K562 (cell line): ENCODE results near the gene NOLC1. TPM values are rescaled to one million over a fixed set of nuclear protein-coding genes. Genes with fewer than 3 reads are reported as not detected.

Source experiments
- ASH1L ChIP-seq: fragments of 450-650 bp; IDR thresholded peaks from 2 replicates; pipeline ENCODE4 v1.6.1; 2018; ENCODE audit warnings: borderline replicate concordance, mild to moderate bottlenecking, low read depth; ENCODE audit not compliant: partially characterized antibody
- BRD9 ChIP-seq: fragments of 450-650 bp; IDR thresholded peaks from 2 replicates; pipeline ENCODE4 v1.6.1; 2018; ENCODE audit warnings: low read depth; ENCODE audit not compliant: partially characterized antibody
- CBFB ChIP-seq: sonication (generic); formaldehyde crosslinking; IDR thresholded peaks from 2 replicates; pipeline ENCODE4 v1.4.0; 2020; ENCODE audit warnings: mild to moderate bottlenecking, missing genetic modification reagents
- CC2D1A ChIP-seq: fragments of 450-650 bp; IDR thresholded peaks from 2 replicates; pipeline ENCODE4 v1.6.1; 2017; ENCODE audit warnings: mild to moderate bottlenecking
- ELF4 ChIP-seq: fragments of 450-650 bp; formaldehyde crosslinking; IDR thresholded peaks from 2 replicates; pipeline ENCODE4 v1.4.0; 2022; ENCODE audit warnings: missing genetic modification characterization
- KAT2B ChIP-seq: IDR thresholded peaks from one replicate; pipeline ENCODE4 v1.6.1; 2012; ENCODE audit warnings: low read depth, mild to moderate bottlenecking, control low read depth, inconsistent platforms, low read length, moderate library complexity
- KLF10 ChIP-seq: fragments of 250-450 bp; sonication (Bioruptor Pico); IDR thresholded peaks from 2 replicates; pipeline ENCODE4 v1.6.1; 2021; ENCODE audit warnings: matching md5 sums
- MTA3 ChIP-seq: fragments of 450-650 bp; formaldehyde crosslinking; IDR thresholded peaks from 2 replicates; pipeline ENCODE4 v1.6.1; 2017; ENCODE audit warnings: mild to moderate bottlenecking, borderline replicate concordance
- NRF1 ChIP-seq, 2 experiments: fragments of 450-650 bp; IDR thresholded peaks in 1 of 2; conservative IDR thresholded peaks in 1 of 2; 2 replicates each; pipeline ENCODE4 v1.6.1; 2014; ENCODE audit warnings: mild to moderate bottlenecking in 2 of 2
- POLR2AphosphoS2 ChIP-seq: IDR thresholded peaks from 2 replicates; pipeline ENCODE4 v1.6.1; 2012; ENCODE audit warnings: low read length, improper control_type of control experiment
- SETDB1 ChIP-seq: IDR thresholded peaks from one replicate; pipeline ENCODE4 v1.6.1; 2012; ENCODE audit warnings: low read length, control low read depth, inconsistent platforms
- SLC30A9 ChIP-seq: fragments of 250-450 bp; sonication (Bioruptor Pico); IDR thresholded peaks from 2 replicates; pipeline ENCODE4 v1.8.0; 2022; ENCODE audit warnings: mild to moderate bottlenecking, moderate library complexity
- SMC3 ChIP-seq: conservative IDR thresholded peaks from 2 replicates; pipeline ENCODE4 v1.6.1; 2011; ENCODE audit warnings: low read depth, low read length, improper control_type of control experiment; ENCODE audit not compliant: insufficient read depth
- SP1 ChIP-seq: sonication (generic); formaldehyde crosslinking; IDR thresholded peaks from 2 replicates; pipeline ENCODE4 v1.8.1; 2022; ENCODE audit warnings: mild to moderate bottlenecking, missing genetic modification reagents
- SRF ChIP-seq, 2 experiments: fragments of 250-450, 450-650 bp in 1 of 2; sonication (Bioruptor Pico) in 1 of 2; sonication (generic) in 1 of 2; formaldehyde crosslinking; IDR thresholded peaks; 2 replicates each; pipeline versions ENCODE4 v1.5.0 to v1.5.1; 2020 to 2022; ENCODE audit warnings: mild to moderate bottlenecking in 1 of 2, missing genetic modification reagents in 1 of 2
- ZMIZ1 ChIP-seq, 2 experiments: fragments of 150-350 bp in 1 of 2; IDR thresholded peaks; 2 replicates each; pipeline ENCODE4 v1.6.1; 2012 to 2016; ENCODE audit warnings: low read depth in 2 of 2, low read length in 2 of 2, mild to moderate bottlenecking in 1 of 2, moderate library complexity in 1 of 2
- ZNF143 ChIP-seq: sonication (generic); formaldehyde crosslinking; IDR thresholded peaks from 2 replicates; pipeline ENCODE4 v1.9.0; 2022; ENCODE audit warnings: mild to moderate bottlenecking, missing genetic modification reagents
- ZNF184 ChIP-seq: sonication (generic); formaldehyde crosslinking; IDR thresholded peaks from 2 replicates; pipeline ENCODE4 v1.5.0; 2020; ENCODE audit warnings: missing genetic modification reagents
- ZNF23 ChIP-seq: fragments of 250-450 bp; sonication (Bioruptor Pico); IDR thresholded peaks from 2 replicates; pipeline ENCODE4 v1.4.0; 2020; ENCODE audit warnings: mild to moderate bottlenecking
- ZNF239 ChIP-seq: fragments of 250-450 bp; sonication (Bioruptor Pico); IDR thresholded peaks from 2 replicates; pipeline ENCODE4 v1.4.0; 2020; ENCODE audit warnings: mild to moderate bottlenecking
- ZNF274 ChIP-seq: IDR thresholded peaks from 2 replicates; pipeline ENCODE4 v1.6.1; 2011; ENCODE audit warnings: low read depth, mild to moderate bottlenecking, low read length, moderate library complexity, borderline replicate concordance
- polyA plus RNA-seq, 8 experiments: library from polyadenylated mRNA; depleted of rRNA in 4 of 8; stranded (reverse) in 5 of 8; unstranded in 3 of 8; fragments of >200 nt; fragmentation: Nextera tagmentation in 2 of 8; fragmentation: Illumina TruSeq in 1 of 8; extraction: Ambion mirVana in 2 of 8; extraction: Trizol in 1 of 8; gene quantifications; 2 replicates each; pipeline versions ENCODE4 v1.2.1 to v1.2.3, GENCODE V29; 2011 to 2014; ENCODE audit warnings: inconsistent platforms in 1 of 8, missing spikeins in 1 of 8
- total RNA-seq, 7 experiments: library from RNA; depleted of rRNA in 6 of 7; stranded (reverse); fragments of >200 nt in 6 of 7; fragmentation: Illumina TruSeq in 2 of 7; extraction: Trizol in 2 of 7; gene quantifications; 2 replicates each; pipeline versions ENCODE4 v1.2.1 to v1.2.3, GENCODE V29; 2011 to 2021; ENCODE audit warnings: low replicate concordance in 1 of 7
- TF ChIP-seq, protein P1 (sequence below): fragments of 250-450 bp; sonication (Bioruptor Pico); IDR thresholded peaks from 2 replicates; pipeline ENCODE4 v1.6.1; 2021; ENCODE audit warnings: mild to moderate bottlenecking
- TF ChIP-seq, protein P2 (sequence below): fragments of 250-450 bp; sonication (Bioruptor Pico); IDR thresholded peaks from 2 replicates; pipeline ENCODE4 v1.5.0; 2021; ENCODE audit warnings: mild to moderate bottlenecking, borderline replicate concordance

Gene NOLC1
- total and polyA plus RNA-seq, 9 of the 15 experiments (the other 6 are each of a cell fraction or from before 2014, with no cell fraction given): 102 to 310 (median 165) TPM

DNA sequence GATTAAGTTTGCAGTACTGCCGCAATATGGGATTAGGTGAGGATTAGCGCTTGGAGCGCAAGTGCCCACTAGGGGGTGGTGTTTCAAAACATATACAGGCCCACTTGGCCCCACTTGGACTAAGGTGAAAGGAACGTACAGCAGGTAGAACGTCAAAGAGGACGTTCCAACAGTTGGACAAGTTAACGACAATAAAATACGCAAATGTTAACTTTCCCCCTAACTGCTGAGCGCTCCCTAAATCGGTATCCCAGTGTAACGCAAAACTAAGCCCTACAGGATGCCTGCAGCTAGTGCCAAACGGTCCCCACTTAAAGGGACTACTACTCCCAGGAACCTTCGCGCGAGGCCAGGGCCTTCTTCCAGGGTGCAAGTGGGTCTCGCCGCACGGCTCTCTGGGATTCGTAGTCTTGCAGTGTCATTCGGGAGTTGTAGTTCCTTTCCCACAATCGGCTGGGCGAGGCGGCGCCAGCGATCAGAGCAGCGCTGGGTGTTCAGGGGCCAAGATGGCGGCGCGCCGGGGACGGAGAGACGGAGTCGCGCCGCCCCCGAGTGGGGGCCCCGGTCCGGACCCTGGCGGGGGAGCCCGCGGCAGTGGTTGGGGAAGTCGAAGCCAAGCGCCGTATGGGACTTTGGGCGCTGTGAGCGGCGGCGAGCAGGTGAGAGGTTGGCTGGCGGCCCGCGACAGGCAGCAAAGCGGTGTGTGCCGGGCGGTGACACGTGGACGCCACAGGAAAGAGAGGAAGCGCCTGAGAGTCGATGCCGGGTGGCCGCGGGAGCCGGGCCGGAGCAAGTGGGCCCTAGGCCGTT lies 19.4 kb upstream of the NOLC1 start, which contains the start of gene PPRC1 (continued):
- TF ChIP-seq ZMIZ1 (IDR thresholded peaks at IDR 0.05; ENCODE audit: low read depth in 2 of 2, low read length in 2 of 2) (0 out of 4 replicates have a peak, but pooled peaks have one; percentile 26 to 41), NRF1 (conservative IDR thresholded peaks at IDR 0.05 in 1 of 2, IDR thresholded peaks at IDR 0.05 in 1 of 2) (peak; percentile 66 to 79), SETDB1 (no peak), ASH1L (peak; percentile 44), ELF4 (CRISPR knock-in tag) (no peak), CBFB (CRISPR knock-in tag) (no peak), ZNF23 (CRISPR knock-in tag) (no peak), POLR2AphosphoS2 (peak; percentile 44; the same call in 1 of the 2 replicates), KAT2B (no peak), ZNF239 (CRISPR knock-in tag) (no peak), ZNF274 (no peak; the same call in 1 of the 2 replicates), MTA3 (no peak; the same call in 1 of the 2 replicates), KLF10 (CRISPR knock-in tag) (no peak), BRD9 (peak; percentile 58), SP1 (CRISPR knock-in tag) (peak; percentile 71; the same call in 1 of the 2 replicates), CC2D1A (peak; percentile 52; the same call in 1 of the 2 replicates), SLC30A9 (no peak), ZNF143 (CRISPR knock-in tag) (peak; percentile 98), SRF (CRISPR knock-in tag; IDR thresholded peaks at IDR 0.05) (no peak), SMC3 (0 out of 2 replicates have a peak, but pooled peaks have one; percentile 10), ZNF184 (no peak)
- TF ChIP-seq, protein P1, sequence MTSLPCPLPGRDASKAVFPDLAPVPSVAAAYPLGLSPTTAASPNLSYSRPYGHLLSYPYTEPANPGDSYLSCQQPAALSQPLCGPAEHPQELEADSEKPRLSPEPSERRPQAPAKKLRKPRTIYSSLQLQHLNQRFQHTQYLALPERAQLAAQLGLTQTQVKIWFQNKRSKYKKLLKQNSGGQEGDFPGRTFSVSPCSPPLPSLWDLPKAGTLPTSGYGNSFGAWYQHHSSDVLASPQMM: no peak
- TF ChIP-seq, protein P2, sequence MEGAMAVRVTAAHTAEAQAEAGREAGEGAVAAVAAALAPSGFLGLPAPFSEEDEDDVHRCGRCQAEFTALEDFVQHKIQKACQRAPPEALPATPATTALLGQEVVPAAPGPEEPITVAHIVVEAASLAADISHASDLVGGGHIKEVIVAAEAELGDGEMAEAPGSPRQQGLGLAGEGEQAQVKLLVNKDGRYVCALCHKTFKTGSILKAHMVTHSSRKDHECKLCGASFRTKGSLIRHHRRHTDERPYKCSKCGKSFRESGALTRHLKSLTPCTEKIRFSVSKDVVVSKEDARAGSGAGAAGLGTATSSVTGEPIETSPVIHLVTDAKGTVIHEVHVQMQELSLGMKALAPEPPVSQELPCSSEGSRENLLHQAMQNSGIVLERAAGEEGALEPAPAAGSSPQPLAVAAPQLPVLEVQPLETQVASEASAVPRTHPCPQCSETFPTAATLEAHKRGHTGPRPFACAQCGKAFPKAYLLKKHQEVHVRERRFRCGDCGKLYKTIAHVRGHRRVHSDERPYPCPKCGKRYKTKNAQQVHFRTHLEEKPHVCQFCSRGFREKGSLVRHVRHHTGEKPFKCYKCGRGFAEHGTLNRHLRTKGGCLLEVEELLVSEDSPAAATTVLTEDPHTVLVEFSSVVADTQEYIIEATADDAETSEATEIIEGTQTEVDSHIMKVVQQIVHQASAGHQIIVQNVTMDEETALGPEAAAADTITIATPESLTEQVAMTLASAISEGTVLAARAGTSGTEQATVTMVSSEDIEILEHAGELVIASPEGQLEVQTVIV (CRISPR knock-in tag): peak; percentile 61; the same call in 1 of the 2 replicates
